H9 (cell line): ENCODE results near the gene HSPB1. TPM values are rescaled to one million over a fixed set of nuclear protein-coding genes. Genes with fewer than 3 reads are reported as not detected.
"Not testable (repeated sequence)": the region's sequence is repeated elsewhere in the genome, so short reads cannot be mapped to it uniquely, and the experiment has no call there.

ENCODE experiments used
- DNase-seq: peaks from one replicate; pipeline ENCODE4 v3.0.0-alpha.2; 2017
- H2AFZ ChIP-seq: one replicate; pipeline ENCODE4 v1.6.1; 2013; ENCODE audit warnings: mild to moderate bottlenecking, low read length, control low read depth, moderate library complexity
- H2AK5ac ChIP-seq: 2 replicates; pipeline ENCODE4 v1.6.1; 2013; ENCODE audit warnings: low read length, control low read depth, mixed read lengths; ENCODE audit not compliant: insufficient read length
- H2BK120ac ChIP-seq: one replicate; pipeline ENCODE4 v1.6.1; 2013; ENCODE audit warnings: low read depth, mild to moderate bottlenecking, low read length, control low read depth, inconsistent platforms; ENCODE audit not compliant: poor library complexity, severe bottlenecking
- H2BK12ac ChIP-seq: 2 replicates; pipeline ENCODE4 v1.6.1; 2013; ENCODE audit warnings: low read length, control low read depth, mixed read lengths, low read depth; ENCODE audit not compliant: insufficient read length
- H2BK15ac ChIP-seq: 2 replicates; pipeline ENCODE4 v1.6.1; 2013; ENCODE audit warnings: low read depth, low read length, control low read depth
- H2BK20ac ChIP-seq: one replicate; pipeline ENCODE4 v1.6.1; 2013; ENCODE audit warnings: low read depth, mild to moderate bottlenecking, low read length, control low read depth, inconsistent platforms; ENCODE audit not compliant: poor library complexity, severe bottlenecking
- H2BK5ac ChIP-seq: 2 replicates; pipeline ENCODE4 v1.6.1; 2013; ENCODE audit warnings: low read length, control low read depth, mixed read lengths; ENCODE audit not compliant: insufficient read length
- H3K14ac ChIP-seq: 2 replicates; pipeline ENCODE4 v1.6.1; 2013; ENCODE audit warnings: low read length, control low read depth; ENCODE audit not compliant: insufficient read depth
- H3K18ac ChIP-seq: 2 replicates; pipeline ENCODE4 v1.6.1; 2013; ENCODE audit warnings: low read depth, mild to moderate bottlenecking, mixed read lengths, low read length, control low read depth; ENCODE audit not compliant: insufficient read length
- H3K23ac ChIP-seq: 2 replicates; pipeline ENCODE4 v1.6.1; 2013; ENCODE audit warnings: low read length, control low read depth, mixed read lengths, low read depth; ENCODE audit not compliant: insufficient read length
- H3K23me2 ChIP-seq: 2 replicates; pipeline ENCODE4 v1.6.1; 2013; ENCODE audit warnings: low read depth, mild to moderate bottlenecking, mixed read lengths, low read length, control low read depth; ENCODE audit not compliant: insufficient read length, poor library complexity, severe bottlenecking
- H3K27ac ChIP-seq: 2 replicates; pipeline ENCODE4 v1.5.1; 2013; ENCODE audit warnings: low read length, control low read depth, mixed read lengths, low read depth; ENCODE audit not compliant: insufficient read length
- H3K27me3 ChIP-seq: 2 replicates; pipeline ENCODE4 v1.6.1; 2013; ENCODE audit warnings: low read length, control low read depth, inconsistent platforms; ENCODE audit not compliant: insufficient read depth
- H3K4ac ChIP-seq: 2 replicates; pipeline ENCODE4 v1.6.1; 2013; ENCODE audit warnings: low read depth, mild to moderate bottlenecking, control low read depth, inconsistent platforms, low read length, moderate library complexity
- H3K4me1 ChIP-seq: 2 replicates; pipeline ENCODE4 v1.6.1; 2013; ENCODE audit warnings: low read length, control low read depth, inconsistent platforms; ENCODE audit not compliant: insufficient read depth
- H3K4me2 ChIP-seq: 2 replicates; pipeline ENCODE4 v1.6.1; 2013; ENCODE audit warnings: low read length, control low read depth, mixed read lengths; ENCODE audit not compliant: insufficient read length, insufficient read depth
- H3K56ac ChIP-seq: 2 replicates; pipeline ENCODE4 v1.6.1; 2013; ENCODE audit warnings: low read depth, mild to moderate bottlenecking, mixed read lengths, low read length, control low read depth; ENCODE audit not compliant: insufficient read length
- H3K79me1 ChIP-seq: 2 replicates; pipeline ENCODE4 v1.6.1; 2013; ENCODE audit warnings: low read depth, mild to moderate bottlenecking, moderate library complexity, low read length, control low read depth, inconsistent platforms; ENCODE audit not compliant: insufficient read depth, poor library complexity, severe bottlenecking
- H3K79me2 ChIP-seq: 2 replicates; pipeline ENCODE4 v1.6.1; 2013; ENCODE audit warnings: low read length, control low read depth, inconsistent platforms; ENCODE audit not compliant: insufficient read depth
- H3K9ac ChIP-seq: 2 replicates; pipeline ENCODE4 v1.6.1; 2013; ENCODE audit warnings: low read length, control low read depth, mixed read lengths; ENCODE audit not compliant: insufficient read length; ENCODE audit errors: extremely low read depth
- H3K9me3 ChIP-seq: one replicate; pipeline ENCODE4 v1.6.1; 2013; ENCODE audit warnings: low read depth, low read length, inconsistent platforms; ENCODE audit not compliant: control insufficient read depth
- H3T11ph ChIP-seq: one replicate; pipeline ENCODE4 v1.6.1; 2013; ENCODE audit warnings: mild to moderate bottlenecking, low read length, control low read depth, inconsistent platforms
- H4K20me1 ChIP-seq: one replicate; pipeline ENCODE4 v1.6.1; 2013; ENCODE audit not compliant: control insufficient read depth, insufficient read length, insufficient read depth
- H4K5ac ChIP-seq: 2 replicates; pipeline ENCODE4 v1.6.1; 2013; ENCODE audit warnings: low read depth, mild to moderate bottlenecking, mixed read lengths, low read length, control low read depth; ENCODE audit not compliant: insufficient read length
- H4K8ac ChIP-seq: replicated peaks from 2 replicates; pipeline ENCODE4 v1.6.1; 2013; ENCODE audit warnings: low read length, control low read depth, mixed read lengths, low read depth; ENCODE audit not compliant: insufficient read length
- H4K91ac ChIP-seq: 2 replicates; pipeline ENCODE4 v1.6.1; 2013; ENCODE audit warnings: low read depth, mild to moderate bottlenecking, moderate library complexity, mixed read lengths, low read length, control low read depth; ENCODE audit not compliant: insufficient read length
- H3K27ac Mint-ChIP-seq, 3 experiments: 2 replicates in 2 of 3; 3 replicates in 1 of 3; pipeline ENCODE4 v1.8.0; 2020 to 2021; ENCODE audit warnings: mixed read lengths in 3 of 3, mild to moderate bottlenecking in 1 of 3, moderate library complexity in 1 of 3
- H3K27me3 Mint-ChIP-seq: 2 replicates; pipeline ENCODE4 v1.8.0; 2021; ENCODE audit warnings: low read depth, mild to moderate bottlenecking, moderate library complexity, mixed read lengths
- H3K36me3 Mint-ChIP-seq, 3 experiments: 2 replicates in 2 of 3; 3 replicates in 1 of 3; pipeline ENCODE4 v1.8.0; 2020 to 2021; ENCODE audit warnings: low read depth in 3 of 3, mixed read lengths in 3 of 3; ENCODE audit not compliant: insufficient read depth in 1 of 3
- H3K4me1 Mint-ChIP-seq, 2 experiments: 2 replicates each; pipeline ENCODE4 v1.8.0; 2020; ENCODE audit warnings: mixed read lengths in 2 of 2
- H3K4me3 Mint-ChIP-seq, 2 experiments: 2 replicates in 1 of 2; 3 replicates in 1 of 2; pipeline ENCODE4 v1.8.0; 2020 to 2021; ENCODE audit warnings: mild to moderate bottlenecking in 2 of 2, mixed read lengths in 2 of 2, moderate library complexity in 1 of 2
- H3K9me3 Mint-ChIP-seq, 2 experiments: 2 replicates in 1 of 2; 3 replicates in 1 of 2; pipeline ENCODE4 v1.8.0; 2020; ENCODE audit warnings: mild to moderate bottlenecking in 2 of 2, mixed read lengths in 2 of 2, moderate library complexity in 1 of 2
- CTCF ChIP-seq: fragments of 200-600 bp; sonication (generic); conservative IDR thresholded peaks from 3 replicates; pipeline ENCODE4 v1.8.0; 2021; ENCODE audit warnings: antibody characterized with exemption, mild to moderate bottlenecking
- WGBS: extraction: QIAGEN DNeasy Blood & Tissue Kit; methylation state at CpG from one replicate; pipeline ENCODE4 v1.1.7; 2013; ENCODE audit warnings: missing lambda C conversion rate, low lambda C conversion rate, mixed read lengths; ENCODE audit not compliant: insufficient read length; ENCODE audit errors: extremely low coverage; 5-methylcytosine and 5-hydroxymethylcytosine counted together
- total RNA-seq: library from RNA; stranded (reverse); gene quantifications from 2 replicates; pipeline ENCODE4 v1.2.1, GENCODE V29; 2021

The HSPB1 gene
- total RNA-seq, 1 experiment from 2014 or later, result 186 TPM

- Histone ChIP-seq H2AFZ (no peak overlapping the region), H4K91ac (no peak overlapping the region), H3K4ac (no peak overlapping the region), H3K18ac (no peak overlapping the region), H2BK12ac (no peak overlapping the region), H4K20me1 (no peaks in the 10 kb centered on the region), H2BK20ac (no peak overlapping the region), H3K14ac (no peak overlapping the region; the same call in 1 of the 2 replicates), H3K9ac (no peak overlapping the region), H4K8ac (no peak overlapping the region), H3K23me2 (peaks cover 3% of the 10 kb centered on the region), H3K9me3 (no peaks in the 10 kb centered on the region), H3K56ac (no peak overlapping the region), H3K27me3 (no peaks in the 10 kb centered on the region), H2BK120ac (no peak overlapping the region), H3K4me2 (no peak overlapping the region), H3K79me1 (no peaks in the 10 kb centered on the region), H2AK5ac (no peak overlapping the region), H3K79me2 (no peaks in the 10 kb centered on the region), H4K5ac (no peak overlapping the region), H3K23ac (no peak overlapping the region), H3K27ac (no peak overlapping the region), H3K4me1 (no peaks in the 10 kb centered on the region), H2BK15ac (no peak overlapping the region), H2BK5ac (no peak overlapping the region), H3T11ph (no peak overlapping the region)
- no peak overlapping the region for H3K27ac Mint-ChIP-seq
- H3K4me1 Mint-ChIP-seq, result peaks cover 10 to 18% of the 10 kb centered on the region in 2 experiments
- TF ChIP-seq CTCF, result no peak
- no peaks in the 10 kb centered on the region; the same call in 1 of the 2 replicates for H3K27me3 Mint-ChIP-seq
- H3K9me3 Mint-ChIP-seq, result 0 out of 5 replicates have a peak, but pooled peaks cover 0 to 2% of the 10 kb centered on the region in 2 experiments
- H3K4me3 Mint-ChIP-seq, result no peak overlapping the region
- WGBS, result no CpG with 5 or more reads among the region's 21 CpGs
- H3K36me3 Mint-ChIP-seq, result peaks cover 0 to 4% (median 0%) of the 10 kb centered on the region in 3 experiments; a peak in 1 of 7 replicates
- DNase-seq, result no peak
These were observed 7.9 kb downstream of the HSPB1 start for GRCh38 chr7:76310102-76310957.

- not testable (repeated sequence) for H4K20me1 ChIP-seq, H2AFZ ChIP-seq, H3K9ac ChIP-seq, H2BK12ac ChIP-seq, H4K5ac ChIP-seq, H2AK5ac ChIP-seq, DNase-seq, H3K23me2 ChIP-seq, H3K9me3 ChIP-seq, H3K9me3 Mint-ChIP-seq, H3K18ac ChIP-seq, H3K27ac ChIP-seq, H3K79me2 ChIP-seq, H3K23ac ChIP-seq, H3K4me1 ChIP-seq, H3K4ac ChIP-seq, H3K27me3 ChIP-seq, H2BK15ac ChIP-seq, H3K4me3 Mint-ChIP-seq, H4K8ac ChIP-seq, H3T11ph ChIP-seq, H3K79me1 ChIP-seq, H3K4me2 ChIP-seq, H2BK5ac ChIP-seq, H4K91ac ChIP-seq, H3K27ac Mint-ChIP-seq, H2BK20ac ChIP-seq, H3K36me3 Mint-ChIP-seq, H2BK120ac ChIP-seq, H3K27me3 Mint-ChIP-seq, H3K14ac ChIP-seq, H3K56ac ChIP-seq
- no CpG with 5 or more reads among the region's 6 CpGs for WGBS
- peaks cover 10 to 12% of the 10 kb centered on the region in 2 experiments for H3K4me1 Mint-ChIP-seq
These were observed 9.4 kb downstream of the HSPB1 start for GRCh38 chr7:76311838-76312237.
